Measurements from ENCODE around the gene CNTNAP2.

DNA sequence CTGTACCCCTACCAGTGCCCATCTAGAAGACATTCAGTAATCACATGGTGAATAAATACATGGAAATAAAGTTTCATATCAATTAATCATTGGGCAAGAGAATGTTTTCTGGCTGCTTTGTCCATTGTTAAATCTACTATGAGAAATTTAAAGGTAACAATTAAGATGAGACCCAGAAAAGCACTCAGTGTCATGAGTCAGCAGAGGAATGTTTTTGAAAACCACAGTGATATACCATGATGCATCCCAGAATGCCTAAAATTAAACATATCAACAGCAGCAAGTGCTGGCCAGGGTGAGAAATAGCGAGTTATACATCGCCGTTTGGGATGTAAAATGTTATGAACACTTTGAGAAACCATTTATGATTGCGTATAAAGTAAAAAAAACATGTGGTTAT lies 1648.7 kb downstream of the CNTNAP2 start:
- TF ChIP-seq SUZ12 (IDR thresholded peaks at IDR 0.05; ENCODE audit: extremely low read depth, insufficient read depth, insufficient read length) = no peak
- TF ChIP-seq ZNF274 (IDR thresholded peaks at IDR 0.05; ENCODE audit: low read depth, low read length) = no peak
